GM18507 (cell line): ENCODE data around the gene GPC1.

Experiments
- DNase-seq: peaks from one replicate; pipeline ENCODE4 v3.0.0; 2011; ENCODE audit warnings: low read depth; ENCODE audit not compliant: insufficient read length; ENCODE audit errors: extremely low spot score
- FAIRE-seq: peaks from 2 replicates; lab custom pipeline; 2011; peaks lifted over from hg19 to GRCh38; lab: Jason Lieb, UNC

The GPC1 gene

GRCh38 chr2:240438810-240439697, 3.6 kb downstream of the GPC1 start:
- DNase-seq (no peak), FAIRE-seq (no peak)

GRCh38 chr2:240439698-240440151, 4.3 kb downstream of the GPC1 start:
- FAIRE-seq (no peak), DNase-seq (no peak)

DNA sequence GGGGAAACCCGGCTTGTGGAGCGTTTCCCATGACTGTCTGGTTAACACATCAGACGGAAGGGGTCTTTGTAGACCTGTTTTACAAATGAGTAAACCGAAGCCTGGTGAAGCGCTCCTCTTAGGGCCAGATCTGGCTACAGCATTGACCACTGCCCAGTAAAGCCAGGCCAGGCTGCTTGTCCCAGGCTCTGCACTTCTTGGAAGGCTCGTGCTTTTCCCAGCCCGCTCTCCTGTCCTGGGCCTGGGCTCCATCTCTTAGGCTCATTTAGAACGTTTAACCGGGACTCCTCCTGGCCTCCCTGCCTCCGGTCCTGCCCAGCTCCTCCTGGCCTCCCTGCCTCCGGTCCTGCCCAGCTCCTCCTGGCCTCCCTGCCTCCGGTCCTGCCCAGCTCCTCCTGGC, 4.8 kb downstream of the GPC1 start:
- FAIRE-seq (no peak), DNase-seq (no peak)

DNA sequence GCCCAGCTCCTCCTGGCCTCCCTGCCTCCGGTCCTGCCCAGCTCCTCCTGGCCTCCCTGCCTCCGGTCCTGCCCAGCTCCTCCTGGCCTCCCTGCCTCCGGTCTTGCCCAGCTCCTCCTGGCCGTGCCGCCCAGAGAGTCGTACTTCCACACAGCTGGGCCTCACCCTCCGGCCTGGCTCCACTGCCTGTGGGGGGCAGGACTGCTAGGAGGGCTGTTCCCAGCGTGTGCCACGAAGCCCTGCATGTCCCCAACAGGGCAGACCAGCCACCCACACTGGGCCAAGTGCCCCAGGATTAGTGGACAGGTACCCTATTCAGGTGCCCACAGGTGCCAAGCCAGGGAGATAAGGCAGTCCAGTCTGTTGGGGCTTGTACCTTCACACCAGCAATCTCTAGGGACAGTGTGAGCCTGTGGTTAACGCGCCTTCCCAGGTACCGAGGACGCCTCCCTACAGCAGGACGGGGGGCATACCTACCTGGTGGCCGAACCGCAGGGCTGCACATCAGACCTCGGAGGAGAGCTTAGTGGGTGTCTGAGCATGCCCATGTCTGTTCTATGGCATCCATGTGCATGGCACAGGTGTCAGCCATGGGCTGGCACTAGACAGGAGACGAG, 5.3 kb downstream of the GPC1 start:
- FAIRE-seq (no peak), DNase-seq (no peak)

DNA sequence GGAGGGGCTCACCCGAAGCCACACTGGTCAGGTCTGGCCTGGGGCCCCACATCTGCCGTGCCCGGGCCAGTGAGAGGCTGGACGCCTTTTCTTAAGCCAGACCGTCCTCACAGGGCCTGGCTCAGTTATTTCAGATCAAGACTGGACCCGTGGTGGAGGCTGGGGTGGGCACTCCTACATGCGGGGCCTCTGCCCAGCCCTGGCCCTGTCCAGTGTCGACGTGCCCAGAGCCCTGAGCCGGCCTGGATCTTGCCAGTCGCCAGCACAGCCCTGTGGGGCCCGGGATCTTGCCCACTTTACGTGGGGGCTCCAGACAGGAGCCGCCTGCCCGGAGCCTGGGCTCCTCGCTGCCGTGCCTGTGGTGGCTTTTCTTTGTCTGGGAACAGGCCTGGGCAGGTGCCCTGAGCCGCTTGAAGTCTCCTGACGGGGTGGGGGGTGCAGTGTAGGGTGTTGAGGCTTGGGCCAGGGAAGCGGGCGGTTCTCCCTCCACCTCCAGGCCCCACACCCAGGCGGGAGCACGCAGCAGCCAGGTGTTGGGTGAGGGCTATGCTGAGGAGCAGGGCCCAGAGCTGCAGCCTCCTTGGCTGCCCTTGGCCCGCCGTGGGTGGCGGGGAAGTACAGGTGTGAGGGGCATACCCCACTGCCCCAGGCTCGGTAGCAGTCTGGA, 6.0 kb downstream of the GPC1 start:
- DNase-seq (no peak), FAIRE-seq (no peak)

DNA sequence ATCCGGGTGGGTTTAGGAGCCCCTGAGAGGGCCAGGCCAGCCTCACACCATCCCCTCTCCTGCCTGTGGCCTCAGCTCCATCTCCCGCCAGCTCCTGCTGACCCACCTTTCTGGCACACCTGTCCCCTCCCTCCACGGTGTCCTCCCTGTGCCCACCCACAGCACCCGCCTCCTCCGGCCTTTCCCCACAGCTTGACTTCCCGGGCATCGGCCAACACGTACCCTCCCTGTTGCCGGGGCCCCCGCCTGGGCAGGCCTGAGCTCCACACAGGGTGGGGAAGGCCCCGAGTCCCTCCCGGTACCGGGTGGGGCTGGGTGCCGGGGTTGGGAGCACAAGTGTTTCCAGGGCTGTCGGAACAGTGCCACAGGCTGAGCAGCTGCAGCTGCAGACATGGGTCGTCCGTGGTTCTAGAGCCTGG, 6.5 kb downstream of the GPC1 start:
- DNase-seq (no peak), FAIRE-seq (no peak)

DNA sequence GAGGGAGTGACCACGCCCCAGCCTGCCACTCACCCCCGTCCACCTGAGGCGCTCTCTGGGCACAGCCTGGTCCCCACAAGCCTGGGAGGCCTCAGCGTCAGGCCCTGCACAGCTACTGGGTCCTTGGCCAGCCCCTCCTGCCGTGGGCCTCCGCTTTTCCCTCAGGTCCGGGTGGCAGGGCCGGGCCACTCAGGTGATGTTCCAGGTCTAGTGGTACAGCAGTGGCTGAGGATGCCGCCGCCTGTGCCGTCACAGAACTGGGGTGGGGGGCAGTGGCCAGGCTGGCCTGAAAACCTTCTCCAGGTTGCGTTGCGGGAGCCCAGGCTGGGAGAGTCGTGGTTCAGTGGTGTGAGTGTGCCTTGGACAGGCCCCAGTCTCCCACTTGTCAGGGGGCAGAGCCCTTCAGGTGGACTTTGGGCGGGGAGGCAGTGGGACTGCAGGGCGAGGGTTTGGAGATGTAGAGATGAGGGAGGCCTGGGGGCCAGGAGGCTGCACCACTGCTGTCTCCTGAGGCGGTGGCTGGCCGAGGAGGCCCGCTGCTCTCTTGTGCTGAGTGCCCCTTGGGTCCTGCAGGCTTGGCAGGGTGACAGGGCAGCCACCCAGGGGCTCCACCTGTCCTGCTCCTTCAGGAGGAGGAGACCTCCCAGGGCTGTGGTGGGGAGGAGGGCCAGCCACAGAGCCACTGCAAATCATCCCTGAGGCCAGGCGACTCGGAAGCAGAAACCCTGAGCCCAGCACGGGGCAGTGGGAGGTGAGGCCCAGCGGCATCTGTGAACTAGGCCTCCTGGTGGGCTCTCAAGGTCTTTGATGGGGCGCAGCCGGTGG, 7.6 kb downstream of the GPC1 start:
- no peak for FAIRE-seq
- DNase-seq, result no peak

GRCh38 chr2:240443891-240444301, 8.4 kb downstream of the GPC1 start:
- no peak for FAIRE-seq

DNA sequence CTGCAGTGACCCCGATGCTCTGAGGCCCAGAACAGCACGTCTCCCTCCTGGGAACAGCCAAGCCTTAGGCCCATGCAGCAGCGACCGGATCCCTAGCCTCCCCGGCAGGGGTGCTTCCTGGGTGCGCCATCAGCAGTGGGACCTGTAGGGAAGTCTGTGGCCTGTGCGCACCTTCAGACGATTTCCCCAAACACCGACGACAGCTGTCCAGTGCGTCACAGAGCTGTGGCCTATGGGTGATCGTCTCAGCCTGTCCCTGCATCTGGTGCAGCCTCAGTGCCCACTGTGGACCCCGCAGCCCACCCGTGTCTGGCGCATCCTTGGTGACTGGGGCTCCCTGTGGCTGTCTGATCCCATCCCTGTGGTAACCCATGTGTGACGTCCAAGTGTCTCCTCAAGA, 9.0 kb downstream of the GPC1 start:
- no peak for FAIRE-seq
- DNase-seq, result no peak

More at GRCh38 chr2:240443891-240444301, 8.4 kb downstream of the GPC1 start:
- no peak for DNase-seq

DNA sequence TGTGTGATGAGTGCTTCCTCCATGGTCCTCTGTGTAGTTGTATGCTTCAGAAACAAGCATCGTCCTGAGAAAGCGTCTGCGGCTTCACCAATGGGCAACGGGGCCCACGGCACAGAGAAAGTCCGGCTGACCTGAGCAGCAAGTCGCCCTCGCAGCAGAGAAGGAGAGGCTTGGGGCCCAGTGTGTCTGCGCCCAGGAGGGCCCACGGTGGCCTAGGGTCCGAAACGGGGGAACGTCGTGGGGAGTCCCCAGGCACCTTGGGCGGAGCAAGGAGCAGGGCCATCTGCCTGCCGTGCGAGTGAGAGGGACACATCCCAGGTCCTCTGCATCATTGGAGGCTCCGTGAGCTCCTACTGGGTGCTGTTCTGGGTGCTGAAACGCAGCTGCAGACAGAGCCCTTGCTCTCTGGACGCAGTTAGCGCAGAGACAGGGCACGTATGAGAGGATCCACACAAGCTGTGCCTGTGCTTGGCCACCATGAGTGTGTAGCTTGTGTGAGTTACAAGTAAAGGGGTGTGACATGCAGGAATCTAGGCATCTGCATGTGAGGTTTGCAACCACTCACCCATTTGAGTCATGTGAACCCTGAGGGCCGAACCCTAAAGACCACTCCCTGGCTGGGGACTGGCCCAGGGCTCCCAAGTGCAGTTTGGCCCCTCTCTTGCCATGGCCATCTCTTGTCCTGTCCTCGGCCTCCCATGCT, 10.6 kb downstream of the GPC1 start:
- FAIRE-seq, result no peak
- no peak for DNase-seq

- FAIRE-seq, result no peak
- DNase-seq, result no peak
Measured at GRCh38 chr2:240446664-240447175, 11.3 kb downstream of the GPC1 start.

GRCh38 chr2:240447331-240447730, 11.9 kb downstream of the GPC1 start:
- FAIRE-seq (no peak), DNase-seq (no peak)

DNA sequence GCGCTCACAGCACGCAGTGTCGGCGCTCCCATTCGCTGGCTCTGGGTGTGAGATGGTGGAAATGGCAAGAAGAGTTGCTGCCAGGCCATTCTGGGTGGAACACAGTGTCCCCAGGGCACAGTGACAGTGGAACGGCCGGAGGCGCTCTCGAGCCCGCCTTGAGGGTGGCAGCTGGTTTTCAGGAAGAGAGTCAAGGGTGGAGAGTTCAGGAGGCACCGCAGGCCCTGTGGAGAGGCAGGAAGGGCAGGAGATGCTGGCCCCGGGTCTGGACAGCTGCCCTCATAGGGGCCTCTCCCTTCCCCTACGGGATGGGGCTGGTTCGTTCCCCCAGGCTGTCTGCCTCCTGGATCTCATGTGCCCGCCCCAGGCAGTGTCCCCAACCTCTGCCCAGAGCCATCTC, 12.5 kb downstream of the GPC1 start:
- DNase-seq, result no peak
- no peak for FAIRE-seq

GRCh38 chr2:240448387-240449274, 13.2 kb downstream of the GPC1 start:
- DNase-seq (no peak), FAIRE-seq (no peak)

- no peak for DNase-seq
- FAIRE-seq, result no peak
Measured at GRCh38 chr2:240449764-240450531, 14.5 kb downstream of the GPC1 start.

DNA sequence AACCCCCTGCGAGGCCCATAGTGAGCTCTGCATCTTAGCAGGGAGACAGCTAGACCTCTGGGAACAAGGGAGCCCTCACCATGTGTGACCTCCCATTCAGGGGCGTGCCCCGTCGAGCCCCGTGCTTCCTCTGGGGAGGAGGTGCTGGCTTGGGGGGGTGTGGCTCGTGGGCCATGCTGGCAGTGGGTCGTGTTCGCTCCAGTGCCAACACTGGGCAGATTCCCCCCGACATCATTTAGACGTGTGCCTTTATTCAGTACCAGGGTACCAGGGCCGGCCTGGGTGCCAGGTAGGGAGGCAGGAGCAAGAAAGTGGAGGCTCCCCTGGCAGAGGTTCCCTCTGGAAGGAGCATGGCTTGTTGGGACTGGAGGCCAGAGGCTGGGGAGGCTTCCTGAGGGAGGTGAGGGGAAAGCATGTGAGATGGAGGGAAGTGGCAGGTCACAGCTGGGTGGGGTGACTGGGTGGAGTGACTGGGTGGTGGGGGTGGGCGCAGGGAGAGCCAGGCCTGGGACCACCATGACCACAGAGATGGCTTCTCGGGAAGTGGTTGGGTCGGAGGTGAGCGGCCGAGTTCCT, 15.2 kb downstream of the GPC1 start:
- no peak for FAIRE-seq

DNA sequence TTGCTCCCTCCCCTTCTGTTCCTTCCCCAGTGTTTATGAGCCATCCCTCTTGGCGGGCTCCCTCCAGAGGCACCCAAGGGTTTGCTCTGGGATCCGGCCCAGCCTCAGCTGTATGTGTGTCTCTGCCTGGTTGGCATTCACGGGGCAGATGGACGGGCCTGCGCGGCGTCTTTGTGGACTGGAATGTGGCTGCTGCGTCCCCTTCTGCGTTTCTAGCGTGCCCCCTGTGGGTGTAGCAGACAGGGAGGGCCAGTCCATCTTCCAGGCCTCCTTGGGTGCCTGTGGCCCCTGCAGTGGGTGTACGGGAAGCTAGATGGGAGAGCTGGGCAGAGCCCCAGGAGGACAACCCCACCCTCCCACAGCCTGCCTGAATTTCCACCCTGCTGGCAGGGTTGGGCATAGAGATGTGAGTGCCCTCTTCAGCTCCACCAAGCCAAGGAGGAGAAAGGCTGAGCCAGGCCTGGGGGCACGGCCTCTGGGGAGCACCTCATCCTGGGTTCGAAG, 15.7 kb downstream of the GPC1 start:
- DNase-seq (no peak), FAIRE-seq (no peak)

More for the DNA sequence above, 15.2 kb downstream of the GPC1 start:
- DNase-seq, result no peak
